Trophoblast cell (in vitro differentiated cells and primary cell): ENCODE data around the gene PTPRN2.

ENCODE experiments used
- DNase-seq, 2 donors: peaks; one replicate each; pipeline ENCODE4 v3.0.0-alpha.2; 2016
- H2AFZ ChIP-seq: 2 replicates; pipeline ENCODE4 v1.6.1; 2013; ENCODE audit warnings: low read length, moderate library complexity, mild to moderate bottlenecking; ENCODE audit not compliant: insufficient read depth, poor library complexity
- H2AK5ac ChIP-seq: 2 replicates; pipeline ENCODE4 v1.6.1; 2013; ENCODE audit warnings: mild to moderate bottlenecking, low read length
- H2BK120ac ChIP-seq: 2 replicates; pipeline ENCODE4 v1.6.1; 2013; ENCODE audit warnings: low read length, mild to moderate bottlenecking, moderate library complexity; ENCODE audit not compliant: insufficient read depth, poor library complexity
- H2BK12ac ChIP-seq: 2 replicates; pipeline ENCODE4 v1.6.1; 2013; ENCODE audit warnings: mild to moderate bottlenecking, low read length, moderate library complexity
- H2BK5ac ChIP-seq: 2 replicates; pipeline ENCODE4 v1.6.1; 2013; ENCODE audit warnings: low read length, low read depth, moderate library complexity, mild to moderate bottlenecking; ENCODE audit not compliant: poor library complexity
- H3K14ac ChIP-seq: 2 replicates; pipeline ENCODE4 v1.6.1; 2013; ENCODE audit warnings: mild to moderate bottlenecking, low read length
- H3K18ac ChIP-seq: 2 replicates; pipeline ENCODE4 v1.6.1; 2013; ENCODE audit warnings: mild to moderate bottlenecking, low read length
- H3K23ac ChIP-seq: 2 replicates; pipeline ENCODE4 v1.6.1; 2013; ENCODE audit warnings: low read length
- H3K27ac ChIP-seq: 2 replicates; pipeline ENCODE4 v1.5.1; 2013; ENCODE audit warnings: low read depth, mild to moderate bottlenecking, inconsistent platforms, low read length, moderate library complexity
- H3K27me3 ChIP-seq: 2 replicates; pipeline ENCODE4 v1.6.1; 2013; ENCODE audit warnings: inconsistent platforms, mild to moderate bottlenecking, low read length, moderate library complexity; ENCODE audit not compliant: insufficient read depth
- H3K36me3 ChIP-seq, 2 experiments: 1 replicate in 1 of 2; 2 replicates in 1 of 2; pipeline ENCODE4 v1.6.1; 2013; ENCODE audit warnings: low read length in 2 of 2, mild to moderate bottlenecking in 2 of 2, moderate library complexity in 1 of 2; ENCODE audit not compliant: insufficient read depth in 2 of 2, control insufficient read depth in 1 of 2
- H3K4ac ChIP-seq: 2 replicates; pipeline ENCODE4 v1.6.1; 2013; ENCODE audit warnings: low read depth, mild to moderate bottlenecking, low read length, moderate library complexity
- H3K4me1 ChIP-seq, 2 experiments: 1 replicate in 1 of 2; 2 replicates in 1 of 2; pipeline ENCODE4 v1.6.1; 2013; ENCODE audit warnings: low read length in 2 of 2, mild to moderate bottlenecking in 2 of 2, moderate library complexity in 1 of 2; ENCODE audit not compliant: insufficient read depth in 2 of 2, control insufficient read depth in 1 of 2
- H3K4me2 ChIP-seq: 2 replicates; pipeline ENCODE4 v1.6.1; 2013; ENCODE audit warnings: inconsistent platforms, mild to moderate bottlenecking, low read length, moderate library complexity
- H3K4me3 ChIP-seq: 2 replicates; pipeline ENCODE4 v1.5.1; 2013; ENCODE audit warnings: mild to moderate bottlenecking, low read depth, low read length, inconsistent platforms
- H3K79me1 ChIP-seq: one replicate; pipeline ENCODE4 v1.6.1; 2013; ENCODE audit warnings: low read length
- H3K79me2 ChIP-seq: 2 replicates; pipeline ENCODE4 v1.6.1; 2013; ENCODE audit warnings: low read length, mild to moderate bottlenecking; ENCODE audit not compliant: control insufficient read depth, insufficient read depth, poor library complexity
- H3K9ac ChIP-seq: 2 replicates; pipeline ENCODE4 v1.6.1; 2013; ENCODE audit warnings: mild to moderate bottlenecking, low read length
- H3K9me3 ChIP-seq: 2 replicates; pipeline ENCODE4 v1.6.1; 2013; ENCODE audit warnings: low read depth, mild to moderate bottlenecking, control low read depth, inconsistent platforms, low read length; ENCODE audit not compliant: insufficient read depth
- H4K12ac ChIP-seq: 2 replicates; pipeline ENCODE4 v1.6.1; 2013; ENCODE audit warnings: low read depth, mild to moderate bottlenecking, low read length, moderate library complexity
- H4K8ac ChIP-seq: 2 replicates; pipeline ENCODE4 v1.6.1; 2013; ENCODE audit warnings: low read depth, mild to moderate bottlenecking, low read length, moderate library complexity
- H4K91ac ChIP-seq: one replicate; pipeline ENCODE4 v1.6.1; 2013; ENCODE audit warnings: low read depth, mild to moderate bottlenecking, low read length, moderate library complexity
- WGBS: extraction: QIAGEN DNeasy Blood & Tissue Kit; methylation state at CpG from one replicate; pipeline ENCODE4 v1.1.7; 2013; ENCODE audit warnings: missing lambda C conversion rate; ENCODE audit not compliant: insufficient read length, insufficient coverage; ENCODE audit errors: extremely low coverage; 5-methylcytosine and 5-hydroxymethylcytosine counted together

Gene PTPRN2

GRCh38 chr7:157964521-157964920 is 623.1 kb downstream of the PTPRN2 start:
- Histone ChIP-seq H4K12ac (no peak overlapping the region), H3K14ac (no peak overlapping the region), H3K36me3 (no peaks in the 10 kb centered on the region), H2BK120ac (no peak overlapping the region), H3K27ac (no peak overlapping the region), H4K91ac (no peak overlapping the region), H3K4ac (no peak overlapping the region), H3K4me1 (no peaks in the 10 kb centered on the region), H3K79me2 (no peaks in the 10 kb centered on the region), H2AFZ (no peak overlapping the region), H3K9ac (no peak overlapping the region), H4K8ac (no peak overlapping the region), H3K79me1 (no peaks in the 10 kb centered on the region), H2BK12ac (no peak overlapping the region), H2AK5ac (no peak overlapping the region), H3K27me3 (no peaks in the 10 kb centered on the region), H3K23ac (no peak overlapping the region), H3K18ac (no peak overlapping the region), H2BK5ac (no peak overlapping the region), H3K9me3 (peaks cover 14% of the 10 kb centered on the region), H3K4me2 (no peak overlapping the region), H3K4me3 (no peak overlapping the region)
- no peak for DNase-seq
- no CpG with 5 or more reads among the region's 8 CpGs for WGBS

GRCh38 chr7:157964016-157964415 is 623.6 kb downstream of the PTPRN2 start:
- no peak overlapping the region for H3K4me3 ChIP-seq
- no peaks in the 10 kb centered on the region for H3K27me3 ChIP-seq
- no peak overlapping the region for H3K9ac ChIP-seq
- H2AK5ac ChIP-seq: no peak overlapping the region
- H3K9me3 ChIP-seq: peaks cover 10% of the 10 kb centered on the region
- no peak overlapping the region for H3K4ac ChIP-seq
- no CpG with 5 or more reads among the region's 8 CpGs for WGBS
- no peaks in the 10 kb centered on the region for H3K79me2 ChIP-seq
- no peak overlapping the region for H4K8ac ChIP-seq
- H3K79me1 ChIP-seq: no peaks in the 10 kb centered on the region
- H2BK5ac ChIP-seq: no peak overlapping the region
- H3K27ac ChIP-seq: no peak overlapping the region
- no peaks in the 10 kb centered on the region for H3K4me1 ChIP-seq
- H2BK12ac ChIP-seq: no peak overlapping the region
- H4K12ac ChIP-seq: no peak overlapping the region
- H3K14ac ChIP-seq: no peak overlapping the region
- H3K23ac ChIP-seq: no peak overlapping the region
- no peaks in the 10 kb centered on the region for H3K36me3 ChIP-seq
- H3K4me2 ChIP-seq: no peak overlapping the region
- no peak overlapping the region for H4K91ac ChIP-seq
- H3K18ac ChIP-seq: no peak overlapping the region
- no peak for DNase-seq
- H2BK120ac ChIP-seq: no peak overlapping the region
- no peak overlapping the region for H2AFZ ChIP-seq

GRCh38 chr7:157963526-157963925 is 624.1 kb downstream of the PTPRN2 start:
- Histone ChIP-seq H2AK5ac (no peak overlapping the region), H3K79me1 (no peaks in the 10 kb centered on the region)

GRCh38 chr7:157962458-157963306 is 624.9 kb downstream of the PTPRN2 start:
- Histone ChIP-seq H2AK5ac (no peak overlapping the region), H2AFZ (no peak overlapping the region), H3K79me1 (no peaks in the 10 kb centered on the region), H4K12ac (no peak overlapping the region), H4K8ac (no peak overlapping the region), H3K79me2 (no peaks in the 10 kb centered on the region), H3K9me3 (peaks cover 9% of the 10 kb centered on the region), H2BK120ac (no peak overlapping the region), H3K4me2 (no peak overlapping the region), H3K27me3 (no peaks in the 10 kb centered on the region), H3K4ac (no peak overlapping the region), H3K27ac (no peak overlapping the region), H3K18ac (no peak overlapping the region), H3K4me1 (no peaks in the 10 kb centered on the region), H3K14ac (no peak overlapping the region), H4K91ac (no peak overlapping the region), H3K36me3 (no peaks in the 10 kb centered on the region), H3K23ac (no peak overlapping the region), H3K9ac (no peak overlapping the region), H3K4me3 (no peak overlapping the region), H2BK5ac (no peak overlapping the region), H2BK12ac (no peak overlapping the region)
- WGBS: no CpG with 5 or more reads among the region's 15 CpGs
- no peak for DNase-seq

More at GRCh38 chr7:157963526-157963925, 624.1 kb downstream of the PTPRN2 start:
- Histone ChIP-seq H3K4me2 (no peak overlapping the region), H3K27me3 (no peaks in the 10 kb centered on the region), H3K14ac (no peak overlapping the region), H3K36me3 (no peaks in the 10 kb centered on the region), H2BK5ac (no peak overlapping the region), H4K12ac (no peak overlapping the region), H2AFZ (no peak overlapping the region), H3K4me3 (no peak overlapping the region), H4K8ac (no peak overlapping the region), H4K91ac (no peak overlapping the region), H3K4me1 (no peaks in the 10 kb centered on the region), H2BK12ac (no peak overlapping the region), H3K4ac (no peak overlapping the region), H3K79me2 (no peaks in the 10 kb centered on the region), H3K18ac (no peak overlapping the region), H3K9ac (no peak overlapping the region), H3K9me3 (peaks cover 9% of the 10 kb centered on the region), H3K23ac (no peak overlapping the region), H3K27ac (no peak overlapping the region), H2BK120ac (no peak overlapping the region)
- WGBS: no CpG with 5 or more reads among the region's 9 CpGs
- no peak for DNase-seq
